Natural killer cell (primary cell): ENCODE results near the gene SLC16A13. TPM values are rescaled to one million over a fixed set of nuclear protein-coding genes. Genes with fewer than 3 reads are reported as not detected.

ENCODE experiments used
- ATAC-seq, 3 donors: fragments of 150-1000 bp in 2 of 3; fragments of 200-7000 bp in 1 of 3; cut with Tn5 transposase; 1 replicate in 1 of 3; 2 replicates in 2 of 3; pipeline ENCODE4 v1.10.0; 2021; ENCODE audit warnings: mild to moderate bottlenecking in 2 of 3, moderate library complexity in 2 of 3
- DNase-seq, 2 donors: peaks; one replicate each; pipeline versions ENCODE4 v3.0.0 to v3.0.0-alpha.2; 2013 to 2021; ENCODE audit warnings: mixed read lengths in 1 of 2
- H3K27ac ChIP-seq: one replicate; pipeline ENCODE4 v1.5.1; 2013; ENCODE audit warnings: mild to moderate bottlenecking, low read length
- H3K27me3 ChIP-seq: one replicate; pipeline ENCODE4 v1.6.1; 2013; ENCODE audit warnings: low read length; ENCODE audit not compliant: control insufficient read depth, insufficient read depth
- H3K36me3 ChIP-seq: one replicate; pipeline ENCODE4 v1.6.1; 2013; ENCODE audit warnings: low read length; ENCODE audit not compliant: control insufficient read depth, insufficient read depth
- H3K4me1 ChIP-seq: one replicate; pipeline ENCODE4 v1.6.1; 2013; ENCODE audit warnings: low read length; ENCODE audit not compliant: control insufficient read depth, insufficient read depth
- H3K4me3 ChIP-seq: one replicate; pipeline ENCODE4 v1.5.1; 2013; ENCODE audit warnings: low read length
- H3K9me3 ChIP-seq: one replicate; pipeline ENCODE4 v1.6.1; 2013; ENCODE audit warnings: low read length; ENCODE audit not compliant: control insufficient read depth, insufficient read depth
- H3K27ac Mint-ChIP-seq, 2 donors: one replicate each; pipeline ENCODE4 v1.8.0; 2022; ENCODE audit warnings: mild to moderate bottlenecking in 2 of 2, mixed read lengths in 2 of 2, moderate library complexity in 1 of 2
- H3K27me3 Mint-ChIP-seq, 2 donors: one replicate each; pipeline ENCODE4 v1.8.0; 2022; ENCODE audit warnings: low read depth in 2 of 2, mixed read lengths in 2 of 2
- H3K36me3 Mint-ChIP-seq: one replicate; pipeline ENCODE4 v1.8.0; 2022; ENCODE audit warnings: mixed read lengths
- H3K4me1 Mint-ChIP-seq, 2 donors: one replicate each; pipeline ENCODE4 v1.8.0; 2022; ENCODE audit warnings: mixed read lengths in 2 of 2
- H3K4me3 Mint-ChIP-seq: one replicate; pipeline ENCODE4 v1.8.0; 2022; ENCODE audit warnings: mild to moderate bottlenecking, moderate library complexity, mixed read lengths
- H3K9me3 Mint-ChIP-seq, 2 donors: one replicate each; pipeline ENCODE4 v1.8.0; 2022; ENCODE audit warnings: mixed read lengths in 2 of 2
- CTCF ChIP-seq: fragments of 200-600 bp; IDR thresholded peaks from one replicate; pipeline ENCODE4 v1.8.0; 2022; ENCODE audit warnings: antibody characterized with exemption
- WGBS: methylation state at CpG from one replicate; pipeline ENCODE4 v1.1.7; 2013; ENCODE audit warnings: missing lambda C conversion rate; ENCODE audit not compliant: insufficient coverage; 5-methylcytosine and 5-hydroxymethylcytosine counted together
- intact Hi-C: fragments of 100-400 bp; cut with micrococcal nuclease; formaldehyde crosslinking; loops from one replicate; pipeline ENCODE4 v1.14.2; 2022
- total RNA-seq, 4 donors: library from RNA; stranded (reverse); fragments of 120-200 nt in 1 of 4; gene quantifications; one replicate each; pipeline versions ENCODE4 v1.2.3 to v1.2.4, GENCODE V29; 2013 to 2022

Gene SLC16A13
- total RNA-seq, 3 donors from 2014 or later (not counting 1 experiment from before 2014, with no cell fraction given), result 4.8 to 7.0 (median 6.0) TPM

- Mint-ChIP-seq H3K27ac (peak overlapping the region; percentile 81 to 85), H3K9me3 (no peaks in the 10 kb centered on the region), H3K27me3 (no peaks in the 10 kb centered on the region), H3K36me3 (no peaks in the 10 kb centered on the region), H3K4me3 (peak overlapping the region; percentile 60), H3K4me1 (peaks cover 54 to 66% of the 10 kb centered on the region in 2 donors)
- Histone ChIP-seq H3K4me3 (no peak overlapping the region), H3K9me3 (no peaks in the 10 kb centered on the region), H3K4me1 (peaks cover 72% of the 10 kb centered on the region), H3K36me3 (no peaks in the 10 kb centered on the region), H3K27ac (no peak overlapping the region), H3K27me3 (no peaks in the 10 kb centered on the region)
- DNase-seq (no peak), ATAC-seq (no peak)
- no peak for TF ChIP-seq CTCF
- WGBS, result 95% methylated on average over 2 of the region's 3 CpGs
- intact Hi-C loops, result no loop called here
Measured at GRCh38 chr17:7029096-7029495, 6.7 kb upstream of the SLC16A13 start.

DNA sequence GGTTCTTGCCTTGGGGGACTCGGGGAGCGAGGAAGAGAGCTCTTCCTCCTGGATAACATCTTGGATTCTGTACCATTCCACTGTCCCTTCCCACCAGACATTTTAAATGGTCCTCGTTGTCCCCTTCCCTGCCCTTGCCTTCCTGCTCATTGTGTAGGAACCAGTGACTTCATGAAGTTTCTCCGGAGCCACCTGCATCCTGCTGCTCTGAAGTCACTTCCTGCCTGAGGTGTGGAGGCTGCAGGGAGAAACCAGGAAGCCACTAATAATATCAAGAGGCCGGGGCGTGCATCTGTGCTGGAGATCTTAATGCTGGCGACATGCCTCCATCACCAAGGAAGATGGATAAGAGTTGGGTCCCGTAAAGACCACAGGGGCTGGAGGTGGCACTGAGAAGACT, 6.2 kb upstream of the SLC16A13 start:
- H3K9me3 ChIP-seq, result no peaks in the 10 kb centered on the region
- ATAC-seq (peak in 2 of 3 donors; percentile 48 to 52), DNase-seq (peak in 1 of 2 donors; percentile 68)
- no peaks in the 10 kb centered on the region for H3K27me3 ChIP-seq
- intact Hi-C loops, result no loop called here
- no peak for TF ChIP-seq CTCF
- no peaks in the 10 kb centered on the region for H3K36me3 Mint-ChIP-seq
- peak overlapping the region; percentile 81 to 85 for H3K27ac Mint-ChIP-seq
- no peak overlapping the region for H3K27ac ChIP-seq
- H3K36me3 ChIP-seq, result no peaks in the 10 kb centered on the region
- no peaks in the 10 kb centered on the region for H3K9me3 Mint-ChIP-seq
- H3K4me1 Mint-ChIP-seq, result peaks cover 57 to 64% of the 10 kb centered on the region in 2 donors
- H3K27me3 Mint-ChIP-seq, result no peaks in the 10 kb centered on the region
- H3K4me1 ChIP-seq, result peaks cover 72% of the 10 kb centered on the region
- 42% methylated on average over 8 of the region's 8 CpGs for WGBS
- H3K4me3 ChIP-seq, result no peak overlapping the region
- H3K4me3 Mint-ChIP-seq, result peak overlapping the region; percentile 56

DNA sequence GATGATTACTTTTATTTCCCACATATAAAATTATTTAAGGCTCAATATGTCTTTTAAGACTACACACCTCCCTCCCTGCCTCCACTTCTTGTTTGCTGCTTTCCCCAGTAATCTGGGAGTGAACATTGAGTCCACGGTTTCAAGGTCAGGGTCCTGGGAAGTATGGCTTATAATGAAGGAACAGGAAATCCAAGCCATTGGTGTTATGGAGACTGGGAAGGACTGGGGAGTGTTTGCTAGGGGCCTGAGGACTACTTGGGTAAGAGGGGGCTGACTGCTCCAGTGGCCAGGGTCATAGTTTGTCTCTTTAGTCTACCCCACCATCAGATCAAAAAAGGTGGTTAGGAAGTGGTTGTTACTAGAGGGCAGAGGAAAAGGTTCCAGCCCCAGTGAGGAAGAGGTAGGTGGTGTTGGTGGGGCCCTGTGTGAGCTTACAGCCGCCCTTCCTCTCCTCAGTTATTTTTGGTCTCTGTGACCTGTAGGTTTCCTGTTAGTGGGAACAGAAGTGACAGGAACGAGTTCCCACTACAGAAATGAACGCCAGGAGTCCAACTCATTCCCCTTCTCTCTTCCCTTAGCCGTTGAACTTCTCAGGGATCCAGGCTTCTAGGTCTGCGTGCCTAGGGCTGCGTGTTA, 742 bp upstream of the SLC16A13 start:
- Mint-ChIP-seq H3K9me3 (no peaks in the 10 kb centered on the region), H3K36me3 (no peaks in the 10 kb centered on the region), H3K27me3 (no peaks in the 10 kb centered on the region), H3K4me1 (peaks cover 60 to 68% of the 10 kb centered on the region in 2 donors), H3K4me3 (peak overlapping the region; percentile 93), H3K27ac (peak overlapping the region; percentile 98 to 99)
- ATAC-seq (peak; percentile 27 to 56 (median 33)), DNase-seq (peak in 1 of 2 donors; percentile 75)
- Histone ChIP-seq H3K9me3 (no peaks in the 10 kb centered on the region), H3K4me3 (peak overlapping the region; percentile 76), H3K27ac (peak overlapping the region; percentile 95), H3K4me1 (peaks cover 53% of the 10 kb centered on the region), H3K27me3 (no peaks in the 10 kb centered on the region), H3K36me3 (no peaks in the 10 kb centered on the region)
- WGBS, result 0% methylated on average over 6 of the region's 7 CpGs
- TF ChIP-seq CTCF, result no peak
- intact Hi-C loops, result loop anchor here (1.0 kb wide), 1 partner anchor 20 kb away; no protein-coding TSS in a partner anchor
